Heart left ventricle (tissue), 16 donors: ENCODE measurements around the gene TBX2. TPM values are rescaled to one million over a fixed set of nuclear protein-coding genes. Genes with fewer than 3 reads are reported as not detected.

Experiments used
- ATAC-seq, 4 donors: fragments of 200-7000 bp; cut with Tn5 transposase; one replicate each; pipeline ENCODE4 v1.9.1; 2020 to 2022; ENCODE audit warnings: moderate library complexity in 4 of 4, mild to moderate bottlenecking in 3 of 4, moderate number of reproducible peaks in 1 of 4
- DNase-seq, 5 donors: peaks; one replicate each; pipeline ENCODE4 v3.0.0-alpha.2; 2020
- H3K27ac ChIP-seq, 12 donors: fragments of 200-600 bp; sonication (generic) in 4 of 12; one replicate each; pipeline versions ENCODE4 v1.5.0 to v1.8.0; 2016 to 2022; ENCODE audit warnings: mild to moderate bottlenecking in 2 of 12
- H3K27me3 ChIP-seq, 9 donors: fragments of 200-600 bp; sonication (generic) in 2 of 9; one replicate each; pipeline versions ENCODE4 v1.5.1 to v1.8.0; 2016 to 2022; ENCODE audit warnings: mild to moderate bottlenecking in 3 of 9
- H3K36me3 ChIP-seq, 9 donors: fragments of 200-600 bp; sonication (generic) in 2 of 9; one replicate each; pipeline versions ENCODE4 v1.5.0 to v1.8.0; 2018 to 2022; ENCODE audit warnings: mild to moderate bottlenecking in 2 of 9
- H3K4me1 ChIP-seq, 12 donors: fragments of 200-600 bp; sonication (generic) in 4 of 12; one replicate each; pipeline versions ENCODE4 v1.5.0 to v1.8.0; 2016 to 2022; ENCODE audit warnings: mild to moderate bottlenecking in 3 of 12
- H3K4me3 ChIP-seq, 12 donors: fragments of 200-600 bp; sonication (generic) in 4 of 12; one replicate each; pipeline versions ENCODE4 v1.5.0 to v1.8.0; 2017 to 2022; ENCODE audit warnings: mild to moderate bottlenecking in 9 of 12, moderate library complexity in 4 of 12
- H3K9me3 ChIP-seq, 12 donors: fragments of 200-600 bp; sonication (generic) in 4 of 12; one replicate each; pipeline versions ENCODE4 v1.5.0 to v1.8.0; 2016 to 2022; ENCODE audit warnings: mild to moderate bottlenecking in 1 of 12
- POLR2A ChIP-seq, 2 donors: fragments of 450-650 bp; IDR thresholded peaks; one replicate each; pipeline ENCODE4 v1.6.1; 2017; ENCODE audit warnings: antibody characterized with exemption in 2 of 2, mild to moderate bottlenecking in 2 of 2, moderate library complexity in 2 of 2
- WGBS, 4 donors: extraction: QIAGEN DNeasy Blood & Tissue Kit in 2 of 4; methylation state at CpG; one replicate each; pipeline versions ENCODE4 v1.1.5 to v1.1.7; 2013 to 2018; 5-methylcytosine and 5-hydroxymethylcytosine counted together
- intact Hi-C, 10 donors: fragments of 100-400 bp; cut with DNase I; formaldehyde crosslinking; loops; one replicate each; pipeline versions ENCODE4 v1.11.1 to v1.14.2; 2022
- polyA plus RNA-seq, 2 donors: library from polyadenylated mRNA; stranded (reverse); fragments of 200-250 nt; gene quantifications; one replicate each; pipeline ENCODE4 v1.2.3, GENCODE V29; 2013
- total RNA-seq, 9 donors: library from RNA; depleted of rRNA in 2 of 9; stranded (reverse); fragments of >200 nt in 2 of 9; fragmentation: NEBNext Ultra II Directional in 3 of 9; extraction: Animal tissue kit (Norgen Biotek cat#: 25700) in 3 of 9; gene quantifications; one replicate each; pipeline versions ENCODE4 v1.1.0 to v1.2.4, GENCODE V29; 2016 to 2023
- TF ChIP-seq, protein P1 (sequence below), 12 donors: fragments of 200-600 bp; sonication (generic) in 4 of 12; IDR thresholded peaks; one replicate each; pipeline versions ENCODE4 v1.5.0 to v1.8.0; 2018 to 2022; ENCODE audit warnings: antibody characterized with exemption in 12 of 12, mild to moderate bottlenecking in 5 of 12
- donor health status: ischemic (EF 13 %, LVEDD 7.1; RV severe dilation, severe dysfunction).
- donor health status: healthy with polysubstance abuse.
- donor health status: DM: no; HTN: yes; CAD: no.
- donor health status: DM: no; HTN: no; CAD: no.
- donor health status: ischemic (EF 25% LVEDD 6.9; RV normal size, moderate dysfunction).
- donor health status: ischemic (EF 25% LVEDD 5.7; RV mildly dilated, moderate dysfunction).
- donor health status: healthy.
- donor health status: DM: yes; HTN: yes; CAD: no.
- donor health status: ischemic (EF 35%, LVEDD 5.7; RV mildly dilated, moderate dysfunction).
- donor health status: nonischemic (EF 11% LVEDD 7.7; RV severe dilation, severe dysfunction).
- donor health status: DM: yes; HTN: yes; CAD: no.
- donor health status: PGD.
- donor health status: ischemic (EF 29% LVEDD 5.4; RV normal size, mild dysfunction).
- donor health status: nonischemic (EF 23%, LVEDD 6.1; RV moderate dilation, normal function).

TBX2 gene
- total and polyA plus RNA-seq, 11 donors = 7.0 to 23.0 (median 13.4) TPM

DNA sequence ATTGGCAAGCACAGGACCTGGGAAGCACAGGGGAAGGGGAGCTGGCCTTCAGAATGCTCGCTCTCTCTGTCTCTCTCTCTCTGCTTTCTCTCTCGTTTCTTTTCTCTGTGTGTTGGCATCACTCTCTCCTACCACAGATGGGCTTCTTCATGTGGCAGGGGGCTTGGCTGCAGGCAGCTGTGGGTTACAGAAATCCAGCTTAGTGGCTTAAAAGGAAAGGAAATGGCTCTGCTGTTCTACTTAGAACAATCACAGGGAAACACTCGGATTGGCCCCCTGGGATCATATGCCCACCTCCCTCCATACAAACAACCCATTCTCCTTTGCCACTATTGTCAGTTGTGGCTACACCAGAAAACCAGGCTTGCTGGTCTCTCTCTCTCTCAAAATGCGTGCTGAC is 20.4 kb downstream of the TBX2 start:
- Histone ChIP-seq H3K4me1 (peaks cover 0 to 21% (median 9%) of the 10 kb centered on the region in 12 donors), H3K36me3 (no peaks in the 10 kb centered on the region), H3K9me3 (no peaks in the 10 kb centered on the region), H3K27ac (no peak overlapping the region), H3K27me3 (peaks cover 0 to 58% (median 21%) of the 10 kb centered on the region in 9 donors), H3K4me3 (no peak overlapping the region)
- DNase-seq = no peak
- 61 to 68% (median 63%) methylated on average over 4 of the region's 4 CpGs for WGBS, 4 donors
- intact Hi-C loops = loop anchor here in 1 of 10 donors (5.0 kb wide), 1 partner anchor 127 kb away; no protein-coding TSS in a partner anchor
- no peak for ATAC-seq
- TF ChIP-seq POLR2A (IDR thresholded peaks at IDR 0.05) = no peak
- TF ChIP-seq, protein P1, sequence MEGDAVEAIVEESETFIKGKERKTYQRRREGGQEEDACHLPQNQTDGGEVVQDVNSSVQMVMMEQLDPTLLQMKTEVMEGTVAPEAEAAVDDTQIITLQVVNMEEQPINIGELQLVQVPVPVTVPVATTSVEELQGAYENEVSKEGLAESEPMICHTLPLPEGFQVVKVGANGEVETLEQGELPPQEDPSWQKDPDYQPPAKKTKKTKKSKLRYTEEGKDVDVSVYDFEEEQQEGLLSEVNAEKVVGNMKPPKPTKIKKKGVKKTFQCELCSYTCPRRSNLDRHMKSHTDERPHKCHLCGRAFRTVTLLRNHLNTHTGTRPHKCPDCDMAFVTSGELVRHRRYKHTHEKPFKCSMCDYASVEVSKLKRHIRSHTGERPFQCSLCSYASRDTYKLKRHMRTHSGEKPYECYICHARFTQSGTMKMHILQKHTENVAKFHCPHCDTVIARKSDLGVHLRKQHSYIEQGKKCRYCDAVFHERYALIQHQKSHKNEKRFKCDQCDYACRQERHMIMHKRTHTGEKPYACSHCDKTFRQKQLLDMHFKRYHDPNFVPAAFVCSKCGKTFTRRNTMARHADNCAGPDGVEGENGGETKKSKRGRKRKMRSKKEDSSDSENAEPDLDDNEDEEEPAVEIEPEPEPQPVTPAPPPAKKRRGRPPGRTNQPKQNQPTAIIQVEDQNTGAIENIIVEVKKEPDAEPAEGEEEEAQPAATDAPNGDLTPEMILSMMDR (IDR thresholded peaks at IDR 0.05) = no peak

DNA sequence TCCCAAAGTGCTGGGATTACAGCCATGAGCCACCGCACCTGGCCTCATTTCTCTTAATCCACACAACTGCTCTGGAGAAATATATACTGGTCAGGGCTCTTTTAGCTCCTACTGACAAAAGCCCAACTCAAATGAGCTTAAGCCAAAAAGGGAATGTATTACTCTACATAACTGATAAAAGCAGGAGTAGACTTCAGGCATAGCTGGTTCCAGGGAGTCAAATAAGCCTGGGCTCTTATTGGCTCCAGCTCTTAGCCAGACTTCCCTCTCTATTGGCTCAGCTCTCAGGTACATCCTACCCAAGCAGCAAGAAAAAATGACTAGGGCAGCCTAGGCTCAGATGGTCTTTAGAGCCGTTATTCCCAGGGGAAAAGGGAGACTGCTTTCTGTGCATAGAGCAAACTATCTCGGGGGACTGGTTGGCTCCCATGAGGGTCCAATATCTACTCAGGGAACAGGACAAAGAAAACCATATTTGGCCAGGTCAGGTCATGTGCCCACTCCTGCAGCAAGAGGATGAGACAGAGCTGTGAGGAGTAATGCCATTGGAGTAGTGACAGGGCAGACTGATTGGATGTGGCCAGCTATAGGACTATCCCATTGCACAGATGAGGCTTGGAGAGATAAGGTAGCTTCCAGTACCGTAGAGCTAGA is 21.2 kb downstream of the TBX2 start:
- peaks cover 4 to 66% (median 26%) of the 10 kb centered on the region in 9 donors for H3K27me3 ChIP-seq
- no peaks in the 10 kb centered on the region for H3K36me3 ChIP-seq
- intact Hi-C loops = loop anchor here in 1 of 10 donors (5.0 kb wide), 1 partner anchor 126 kb away; no protein-coding TSS in a partner anchor
- no peak overlapping the region for H3K27ac ChIP-seq
- TF ChIP-seq, protein P1 (IDR thresholded peaks at IDR 0.05) = no peak
- no peak for TF ChIP-seq POLR2A (IDR thresholded peaks at IDR 0.05)
- ATAC-seq (no peak), DNase-seq (no peak)
- peaks cover 0 to 15% (median 9%) of the 10 kb centered on the region in 12 donors for H3K4me1 ChIP-seq
- H3K9me3 ChIP-seq = no peaks in the 10 kb centered on the region
- H3K4me3 ChIP-seq = no peak overlapping the region
- 62 to 77% (median 75%) methylated on average over 4 of the region's 4 CpGs for WGBS, 4 donors

DNA sequence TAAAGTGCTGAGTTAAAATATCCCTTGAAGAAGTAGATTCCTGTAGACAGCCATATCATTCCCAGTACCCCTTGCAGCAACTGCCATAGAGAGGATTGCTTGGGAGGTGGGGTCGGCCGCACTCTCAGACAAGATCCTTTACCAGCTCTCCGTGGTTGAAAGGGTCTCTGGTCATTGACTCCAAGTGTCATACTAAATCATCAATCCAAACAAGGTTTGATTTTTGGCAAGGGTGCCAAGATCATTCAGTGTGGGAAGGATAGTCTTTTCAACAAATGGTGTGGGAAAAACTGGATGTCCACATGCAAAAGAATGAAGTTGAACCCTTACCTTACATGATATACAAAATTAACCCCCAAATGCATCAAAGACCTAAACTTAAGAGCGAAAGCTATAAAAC is 21.8 kb downstream of the TBX2 start:
- H3K27me3 ChIP-seq = peaks cover 4 to 71% (median 30%) of the 10 kb centered on the region in 9 donors
- H3K9me3 ChIP-seq = no peaks in the 10 kb centered on the region
- no peak for TF ChIP-seq POLR2A (IDR thresholded peaks at IDR 0.05)
- TF ChIP-seq, protein P1 (IDR thresholded peaks at IDR 0.05) = no peak
- DNase-seq = no peak
- WGBS, 4 donors = 85 to 95% (median 88%) methylated on average over 4 of the region's 4 CpGs
- no peak for ATAC-seq
- H3K27ac ChIP-seq = no peak overlapping the region
- H3K4me1 ChIP-seq = peaks cover 0 to 11% (median 8%) of the 10 kb centered on the region in 12 donors
- H3K4me3 ChIP-seq = no peak overlapping the region
- intact Hi-C loops = loop anchor here in 1 of 10 donors (5.0 kb wide), 1 partner anchor 126 kb away; no protein-coding TSS in a partner anchor
- no peaks in the 10 kb centered on the region for H3K36me3 ChIP-seq

DNA sequence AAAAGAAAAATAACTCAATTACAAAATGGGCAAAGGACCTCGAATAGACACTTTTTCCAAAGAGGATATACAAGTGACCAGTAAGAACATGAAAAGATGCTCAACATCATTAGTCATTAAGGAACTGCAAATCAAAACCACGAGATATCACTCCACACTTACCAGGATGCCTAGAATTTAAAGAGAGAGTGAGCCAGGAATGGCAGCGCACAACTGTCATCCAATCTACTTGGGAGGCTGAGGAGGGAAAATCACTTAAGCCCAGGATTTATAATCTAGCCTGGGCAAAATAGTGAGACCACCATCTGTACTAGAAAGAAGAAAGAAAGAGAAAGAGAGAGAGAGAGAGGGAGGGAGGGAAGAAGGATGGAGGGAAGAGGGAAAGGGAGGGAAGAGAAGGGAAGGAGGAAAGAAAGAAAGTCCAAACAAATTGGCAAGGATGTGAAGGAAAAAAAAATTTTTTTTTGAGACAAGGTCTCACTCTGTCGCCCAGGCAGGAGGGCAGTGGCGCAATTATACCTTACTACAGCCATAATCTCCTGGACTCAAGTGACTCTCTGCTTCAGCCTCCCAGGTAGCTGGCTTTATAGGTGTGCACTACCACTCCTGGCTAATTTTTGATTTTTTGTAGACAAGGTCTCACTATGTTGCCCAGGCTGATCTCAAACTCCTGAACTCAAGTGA is 22.6 kb downstream of the TBX2 start:
- no peak overlapping the region for H3K27ac ChIP-seq
- H3K36me3 ChIP-seq = no peaks in the 10 kb centered on the region
- no peak overlapping the region for H3K4me3 ChIP-seq
- intact Hi-C loops = loop anchor here in 1 of 10 donors (5.0 kb wide), 1 partner anchor 125 kb away; no protein-coding TSS in a partner anchor
- H3K4me1 ChIP-seq = peaks cover 0 to 3% (median under 1%) of the 10 kb centered on the region in 12 donors
- no peak for ATAC-seq
- 69 to 74% (median 70%) methylated on average over 5 of the region's 5 CpGs for WGBS, 4 donors
- peaks cover 4 to 78% (median 30%) of the 10 kb centered on the region in 9 donors for H3K27me3 ChIP-seq
- TF ChIP-seq, protein P1 (IDR thresholded peaks at IDR 0.05) = no peak
- H3K9me3 ChIP-seq = no peaks in the 10 kb centered on the region
- no peak for DNase-seq
